ENCODE results near the gene SLAMF8.

Gene SLAMF8

DNA sequence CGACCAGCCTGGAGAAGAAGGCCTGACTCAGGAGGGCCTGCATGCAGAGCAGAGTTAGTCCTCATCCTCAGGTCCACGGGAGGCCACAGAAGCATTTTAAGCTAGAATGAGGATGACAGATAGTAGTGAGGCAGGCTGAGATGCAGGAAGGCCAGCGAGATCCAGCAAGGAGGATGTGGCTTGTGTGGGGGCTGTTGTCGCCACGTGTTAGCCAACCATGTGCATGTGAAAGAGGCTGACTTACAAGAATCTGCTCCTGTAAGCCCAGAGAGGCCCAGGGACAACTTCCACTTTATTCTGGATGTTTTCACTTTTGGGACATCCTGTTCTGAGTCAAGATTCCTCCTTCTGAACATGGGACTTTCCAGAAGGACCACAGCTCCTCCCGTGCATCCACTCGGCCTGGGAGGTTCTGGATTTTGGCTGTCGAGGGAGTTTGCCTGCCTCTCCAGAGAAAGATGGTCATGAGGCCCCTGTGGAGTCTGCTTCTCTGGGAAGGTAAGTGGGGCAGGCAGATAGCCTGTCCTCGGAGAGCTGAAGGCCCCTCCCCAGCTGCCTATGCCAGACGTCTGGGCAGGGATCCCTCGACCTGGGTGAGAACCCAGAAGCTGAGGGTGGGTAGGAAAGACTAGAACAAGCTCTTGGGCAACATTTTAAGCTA, at the start of gene SLAMF8:
SLAMF8 (plus strand) TSS at position 433 of the 661 bp plus-strand sequence; CDS start at position 459, 26 bp downstream.
- Histone ChIP-seq H3K9ac (ENCODE audit: low read length) (no peak within 1 kb of the TSS), H3K27ac (ENCODE audit: low read depth, low read length) (no peak within 1 kb of the TSS), H3F3A (ENCODE audit: insufficient read depth) (no peaks in the 10 kb centered on the region), H3K27me3 (ENCODE audit: low read length) (no peaks in the 10 kb centered on the region), H3K36me3 (ENCODE audit: low read length) (no peaks in the 10 kb centered on the region), H4K20me1 (ENCODE audit: low read depth, low read length) (no peaks in the 10 kb centered on the region), H3K4me2 (ENCODE audit: low read depth, low read length, poor library complexity, severe bottlenecking) (no peak within 1 kb of the TSS), H3K9me2 (replicated peaks; ENCODE audit: insufficient read depth, low read length) (no peaks in the 10 kb centered on the region), H2AFZ (ENCODE audit: low read depth, low read length, severe bottlenecking) (no peak within 1 kb of the TSS), H3K4me3 (ENCODE audit: insufficient read depth, low read length, poor library complexity, severe bottlenecking) (no peak within 1 kb of the TSS), H3K9me3 (ENCODE audit: insufficient read depth, low read length) (no peaks in the 10 kb centered on the region), H3K79me2 (ENCODE audit: insufficient read depth, low read length) (no peaks in the 10 kb centered on the region)
- TF ChIP-seq, protein P1, sequence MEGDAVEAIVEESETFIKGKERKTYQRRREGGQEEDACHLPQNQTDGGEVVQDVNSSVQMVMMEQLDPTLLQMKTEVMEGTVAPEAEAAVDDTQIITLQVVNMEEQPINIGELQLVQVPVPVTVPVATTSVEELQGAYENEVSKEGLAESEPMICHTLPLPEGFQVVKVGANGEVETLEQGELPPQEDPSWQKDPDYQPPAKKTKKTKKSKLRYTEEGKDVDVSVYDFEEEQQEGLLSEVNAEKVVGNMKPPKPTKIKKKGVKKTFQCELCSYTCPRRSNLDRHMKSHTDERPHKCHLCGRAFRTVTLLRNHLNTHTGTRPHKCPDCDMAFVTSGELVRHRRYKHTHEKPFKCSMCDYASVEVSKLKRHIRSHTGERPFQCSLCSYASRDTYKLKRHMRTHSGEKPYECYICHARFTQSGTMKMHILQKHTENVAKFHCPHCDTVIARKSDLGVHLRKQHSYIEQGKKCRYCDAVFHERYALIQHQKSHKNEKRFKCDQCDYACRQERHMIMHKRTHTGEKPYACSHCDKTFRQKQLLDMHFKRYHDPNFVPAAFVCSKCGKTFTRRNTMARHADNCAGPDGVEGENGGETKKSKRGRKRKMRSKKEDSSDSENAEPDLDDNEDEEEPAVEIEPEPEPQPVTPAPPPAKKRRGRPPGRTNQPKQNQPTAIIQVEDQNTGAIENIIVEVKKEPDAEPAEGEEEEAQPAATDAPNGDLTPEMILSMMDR (IDR thresholded peaks at IDR 0.05; ENCODE audit: insufficient read depth, low read length, poor library complexity, severe bottlenecking): no peak
- no peak for TF ChIP-seq EZH2phosphoT487 (conservative IDR thresholded peaks at IDR 0.05; ENCODE audit: low read length)

DNA sequence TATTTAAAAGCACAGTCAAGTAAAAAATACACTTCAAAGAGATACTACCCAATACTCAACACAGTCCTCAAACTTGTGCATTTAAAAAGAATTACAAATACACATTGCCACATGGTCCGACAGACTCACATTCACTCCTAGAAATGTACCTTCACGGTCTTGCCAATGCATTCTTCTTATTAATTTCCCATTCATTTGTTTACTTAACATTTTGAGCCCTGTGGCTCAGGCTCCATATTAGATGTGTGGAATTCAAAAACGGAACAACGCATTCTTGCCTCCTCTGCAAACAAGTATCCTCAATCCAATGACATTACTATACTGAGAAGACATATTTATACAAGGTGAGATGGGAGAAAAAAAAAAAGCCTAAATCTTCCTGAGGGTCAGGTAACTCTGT, 48.4 kb upstream of the SLAMF8 start:
- H3K4me3 ChIP-seq (ENCODE audit: insufficient read depth, low read length, poor library complexity, severe bottlenecking): no peak overlapping the region
- H4K20me1 ChIP-seq (ENCODE audit: low read depth, low read length): no peaks in the 10 kb centered on the region
- H3K9me3 ChIP-seq (ENCODE audit: insufficient read depth, low read length): no peaks in the 10 kb centered on the region
- no peaks in the 10 kb centered on the region for H3K9me2 ChIP-seq (replicated peaks; ENCODE audit: insufficient read depth, low read length)
- H3K9ac ChIP-seq (ENCODE audit: low read length): no peak overlapping the region
- no peak overlapping the region for H3K27ac ChIP-seq (ENCODE audit: low read depth, low read length)
- no peaks in the 10 kb centered on the region for H3F3A ChIP-seq (ENCODE audit: insufficient read depth)
- TF ChIP-seq EZH2phosphoT487 (conservative IDR thresholded peaks at IDR 0.05; ENCODE audit: low read length): no peak
- TF ChIP-seq, protein P1 (IDR thresholded peaks at IDR 0.05; ENCODE audit: insufficient read depth, low read length, poor library complexity, severe bottlenecking): no peak
- no peaks in the 10 kb centered on the region for H3K27me3 ChIP-seq (ENCODE audit: low read length)
- H3K36me3 ChIP-seq (ENCODE audit: low read length): no peaks in the 10 kb centered on the region
- H3K4me2 ChIP-seq (ENCODE audit: low read depth, low read length, poor library complexity, severe bottlenecking): no peak overlapping the region
- H2AFZ ChIP-seq (ENCODE audit: low read depth, low read length, severe bottlenecking): no peak overlapping the region
- H3K79me2 ChIP-seq (ENCODE audit: insufficient read depth, low read length): no peaks in the 10 kb centered on the region

DNA sequence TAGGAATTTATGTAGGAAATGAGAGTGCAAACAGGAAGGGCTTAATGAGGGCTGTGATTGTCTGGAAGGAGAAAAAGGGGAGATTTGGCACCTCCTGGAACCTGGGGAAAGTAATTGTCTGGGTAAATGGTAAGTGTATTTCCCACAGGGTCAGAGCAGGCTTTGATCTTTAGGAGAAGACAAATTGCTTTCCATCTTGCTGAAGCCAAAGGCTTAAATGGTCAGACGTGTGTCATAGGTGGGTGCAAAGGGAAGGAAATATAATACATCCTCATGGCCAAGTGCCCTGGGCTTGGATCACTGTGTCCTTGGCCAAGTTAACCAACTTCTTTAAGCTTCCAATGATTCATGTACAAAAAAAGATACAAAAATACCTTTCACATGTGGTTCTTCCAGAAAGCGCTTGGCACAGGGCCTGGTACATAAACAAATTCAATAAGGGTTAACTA, 47.2 kb upstream of the SLAMF8 start:
- Histone ChIP-seq H3K9me3 (ENCODE audit: insufficient read depth, low read length) (no peaks in the 10 kb centered on the region), H3K9ac (ENCODE audit: low read length) (no peak overlapping the region), H3K4me3 (ENCODE audit: insufficient read depth, low read length, poor library complexity, severe bottlenecking) (no peak overlapping the region), H3K36me3 (ENCODE audit: low read length) (no peaks in the 10 kb centered on the region), H3F3A (ENCODE audit: insufficient read depth) (no peaks in the 10 kb centered on the region), H3K27me3 (ENCODE audit: low read length) (no peaks in the 10 kb centered on the region), H4K20me1 (ENCODE audit: low read depth, low read length) (no peaks in the 10 kb centered on the region), H3K27ac (ENCODE audit: low read depth, low read length) (no peak overlapping the region), H3K79me2 (ENCODE audit: insufficient read depth, low read length) (no peaks in the 10 kb centered on the region), H3K4me2 (ENCODE audit: low read depth, low read length, poor library complexity, severe bottlenecking) (no peak overlapping the region), H3K9me2 (replicated peaks; ENCODE audit: insufficient read depth, low read length) (no peaks in the 10 kb centered on the region), H2AFZ (ENCODE audit: low read depth, low read length, severe bottlenecking) (no peak overlapping the region)
- no peak for TF ChIP-seq EZH2phosphoT487 (conservative IDR thresholded peaks at IDR 0.05; ENCODE audit: low read length)
- TF ChIP-seq, protein P1 (IDR thresholded peaks at IDR 0.05; ENCODE audit: insufficient read depth, low read length, poor library complexity, severe bottlenecking): no peak
